B cell (primary cell): ENCODE measurements around the gene HMOX1. TPM values are rescaled to one million over a fixed set of nuclear protein-coding genes. Genes with fewer than 3 reads are reported as not detected.

Experiments used
- ATAC-seq: fragments of 200-7000 bp; cut with Tn5 transposase; one replicate; pipeline ENCODE4 v1.10.0; 2021; ENCODE audit warnings: low read depth, mild to moderate bottlenecking, moderate number of reproducible peaks, moderate library complexity
- CTCF ChIA-PET: fragments of 350-600 bp; sonication (Branson Sonifier 250); formaldehyde crosslinking; loops from one replicate; lab custom pipeline; 2021; ENCODE audit warnings: antibody characterized with exemption, inconsistent platforms; lab: Charles Lee
- POLR2A ChIA-PET: fragments of 350-600 bp; sonication (Branson Sonifier 250); formaldehyde crosslinking; loops from one replicate; lab custom pipeline; 2021; ENCODE audit warnings: antibody characterized with exemption; lab: Charles Lee
- DNase-seq: peaks from one replicate; pipeline ENCODE4 v3.0.0; 2013
- H2AFZ ChIP-seq: 2 replicates; pipeline ENCODE4 v1.6.1; 2012; ENCODE audit warnings: mild to moderate bottlenecking, low read depth, low read length; ENCODE audit not compliant: insufficient read depth, poor library complexity, severe bottlenecking
- H3K27ac ChIP-seq, 2 donors: 1 replicate in 1 of 2; 2 replicates in 1 of 2; pipeline ENCODE4 v1.5.1; 2012 to 2013; ENCODE audit warnings: low read length in 2 of 2, mild to moderate bottlenecking in 2 of 2, moderate library complexity in 1 of 2
- H3K27me3 ChIP-seq, 4 experiments: fragments of 200-600 bp in 1 of 4; sonication (generic) in 1 of 4; replicated peaks in 1 of 4; 1 replicate in 2 of 4; 2 replicates in 2 of 4; pipeline versions ENCODE4 v1.6.1 to v1.7.0; 2013 to 2016; ENCODE audit warnings: low read length in 3 of 4, mild to moderate bottlenecking in 2 of 4, mixed read lengths in 1 of 4, moderate library complexity in 1 of 4; ENCODE audit not compliant: insufficient read depth in 4 of 4, control insufficient read depth in 3 of 4; ENCODE audit errors: control extremely low read depth in 1 of 4
- H3K36me3 ChIP-seq, 2 experiments: replicated peaks in 1 of 2; 1 replicate in 1 of 2; 2 replicates in 1 of 2; pipeline versions ENCODE4 v1.6.1 to v1.7.1; 2013; ENCODE audit warnings: low read length in 1 of 2; ENCODE audit not compliant: insufficient read depth in 2 of 2, control insufficient read depth in 1 of 2; ENCODE audit errors: control extremely low read depth in 1 of 2, extremely low read depth in 1 of 2
- H3K4me1 ChIP-seq, 2 donors: fragments of 200-600 bp in 1 of 2; sonication (generic) in 1 of 2; 1 replicate in 1 of 2; 2 replicates in 1 of 2; pipeline versions ENCODE4 v1.5.1 to v1.6.1; 2013 to 2017; ENCODE audit warnings: low read length in 2 of 2; ENCODE audit not compliant: control insufficient read depth in 2 of 2, insufficient read depth in 2 of 2
- H3K4me2 ChIP-seq: replicated peaks from 2 replicates; pipeline ENCODE3; 2012; ENCODE audit warnings: mild to moderate bottlenecking, low read depth, low read length; ENCODE audit not compliant: poor library complexity, severe bottlenecking
- H3K4me3 ChIP-seq, 5 experiments: fragments of 200-600 bp in 1 of 5; sonication (generic) in 1 of 5; 1 replicate in 3 of 5; 2 replicates in 2 of 5; pipeline versions ENCODE4 v1.5.1 to v1.7.0; 2011 to 2016; ENCODE audit warnings: low read length in 4 of 5, mild to moderate bottlenecking in 4 of 5, low read depth in 2 of 5, control low read depth in 1 of 5, moderate library complexity in 1 of 5; ENCODE audit not compliant: insufficient read depth in 1 of 5; ENCODE audit errors: control extremely low read depth in 1 of 5, extremely low read depth in 1 of 5
- H3K79me2 ChIP-seq: fragments of 200-600 bp; sonication (generic); one replicate; pipeline ENCODE4 v1.6.0; 2016; ENCODE audit warnings: low read length; ENCODE audit not compliant: control insufficient read depth, insufficient read depth
- H3K9ac ChIP-seq: fragments of 200-600 bp; sonication (generic); 2 replicates; pipeline ENCODE4 v1.6.1; 2017; ENCODE audit warnings: mild to moderate bottlenecking, low read length, moderate library complexity
- H3K9me3 ChIP-seq, 3 donors: one replicate each; pipeline versions ENCODE4 v1.6.1 to v1.7.1; 2013; ENCODE audit warnings: low read length in 2 of 3; ENCODE audit not compliant: control insufficient read depth in 2 of 3, insufficient read depth in 1 of 3; ENCODE audit errors: control extremely low read depth in 1 of 3
- H4K20me1 ChIP-seq: 2 replicates; pipeline ENCODE4 v1.6.0; 2012; ENCODE audit warnings: mild to moderate bottlenecking, low read length; ENCODE audit not compliant: insufficient read depth, control insufficient read depth, poor library complexity, severe bottlenecking
- H3K27ac Mint-ChIP-seq: one replicate; pipeline ENCODE4 v1.8.0; 2021; ENCODE audit warnings: mixed read lengths
- H3K27me3 Mint-ChIP-seq: one replicate; pipeline ENCODE4 v1.8.0; 2021; ENCODE audit warnings: mixed read lengths
- H3K4me1 Mint-ChIP-seq: one replicate; pipeline ENCODE4 v1.8.0; 2021; ENCODE audit warnings: mixed read lengths
- H3K4me3 Mint-ChIP-seq: one replicate; pipeline ENCODE4 v1.8.0; 2021; ENCODE audit warnings: mixed read lengths
- H3K9me3 Mint-ChIP-seq: one replicate; pipeline ENCODE4 v1.8.0; 2022; ENCODE audit warnings: mixed read lengths; ENCODE audit not compliant: insufficient read depth
- CTCF ChIP-seq: fragments of 200-600 bp; IDR thresholded peaks from one replicate; pipeline ENCODE4 v1.8.0; 2022; ENCODE audit warnings: antibody characterized with exemption, mild to moderate bottlenecking
- EZH2 ChIP-seq: IDR thresholded peaks from 2 replicates; pipeline ENCODE4 v1.6.1; 2012; ENCODE audit warnings: borderline replicate concordance, low read depth, mild to moderate bottlenecking, moderate library complexity, low read length; ENCODE audit not compliant: insufficient read depth, poor library complexity, severe bottlenecking
- WGBS: methylation state at CpG from one replicate; pipeline ENCODE4 v1.1.5; 2013; ENCODE audit warnings: missing lambda C conversion rate; ENCODE audit not compliant: insufficient coverage; 5-methylcytosine and 5-hydroxymethylcytosine counted together
- intact Hi-C: fragments of 100-400 bp; cut with micrococcal nuclease; formaldehyde crosslinking; loops from one replicate; pipeline ENCODE4 v1.10.0; 2022
- polyA plus RNA-seq: library from polyadenylated mRNA; depleted of rRNA; stranded (reverse); fragments of >200 nt; gene quantifications from 2 replicates; pipeline ENCODE4 v1.2.3, GENCODE V29; 2012
- total RNA-seq, 2 donors: library from RNA; stranded (reverse); fragments of 120-200 nt in 1 of 2; gene quantifications; 1 replicate in 1 of 2; 2 replicates in 1 of 2; pipeline versions ENCODE4 v1.2.3 to v1.2.4, GENCODE V29; 2013 to 2022

HMOX1 gene
- total and polyA plus RNA-seq, 2 donors (not counting 1 experiment from before 2014, with no cell fraction given) = 9.4 to 21.9 TPM

DNA sequence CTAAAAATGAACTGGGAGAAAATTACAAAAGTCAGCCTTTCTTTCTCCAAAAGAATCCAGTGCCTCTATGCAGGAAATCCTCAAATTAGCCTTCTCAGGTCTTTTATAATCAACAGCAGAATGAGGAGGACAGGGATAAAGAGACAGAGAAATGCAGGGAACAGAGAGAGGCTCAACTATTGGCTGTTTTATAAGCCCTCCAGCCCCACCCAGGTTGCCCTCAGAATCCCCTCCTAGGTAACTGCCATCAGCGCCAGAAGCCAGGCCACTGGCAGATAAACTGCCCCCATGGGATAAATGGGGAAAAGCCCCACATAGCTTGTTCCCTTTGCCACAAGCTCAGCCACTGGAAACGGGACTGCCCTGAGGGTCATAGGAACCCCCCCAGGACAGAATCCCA, 10.9 kb upstream of the HMOX1 start:
- no peak overlapping the region for H2AFZ ChIP-seq
- H3K9ac ChIP-seq = no peak overlapping the region
- H3K4me3 ChIP-seq = no peak overlapping the region
- no peak overlapping the region for H3K4me2 ChIP-seq
- H3K27ac ChIP-seq = no peak overlapping the region
- H3K9me3 ChIP-seq = peaks cover 0 to 6% (median 0%) of the 10 kb centered on the region in 3 donors
- Mint-ChIP-seq H3K27me3 (no peaks in the 10 kb centered on the region), H3K9me3 (no peaks in the 10 kb centered on the region), H3K27ac (no peak overlapping the region), H3K4me3 (no peak overlapping the region), H3K4me1 (peaks cover 38% of the 10 kb centered on the region)
- H3K4me1 ChIP-seq = peaks cover 20 to 41% of the 10 kb centered on the region in 2 donors
- ATAC-seq (no peak), DNase-seq (no peak)
- CTCF ChIA-PET = interaction anchor here (2.5 to 3.7 kb wide), 2 partner anchors 12 to 41 kb away, joined by 10 to 21 read pairs; no protein-coding TSS in a partner anchor
- no peaks in the 10 kb centered on the region for H4K20me1 ChIP-seq
- 100% methylated on average over 1 of the region's 2 CpGs for WGBS
- intact Hi-C loops = no loop called here
- TF ChIP-seq EZH2 = no peak
- no peak for TF ChIP-seq CTCF
- H3K36me3 ChIP-seq = no peaks in the 10 kb centered on the region
- H3K27me3 ChIP-seq = no peaks in the 10 kb centered on the region
- no peaks in the 10 kb centered on the region for H3K79me2 ChIP-seq
- POLR2A ChIA-PET = no interaction called here

DNA sequence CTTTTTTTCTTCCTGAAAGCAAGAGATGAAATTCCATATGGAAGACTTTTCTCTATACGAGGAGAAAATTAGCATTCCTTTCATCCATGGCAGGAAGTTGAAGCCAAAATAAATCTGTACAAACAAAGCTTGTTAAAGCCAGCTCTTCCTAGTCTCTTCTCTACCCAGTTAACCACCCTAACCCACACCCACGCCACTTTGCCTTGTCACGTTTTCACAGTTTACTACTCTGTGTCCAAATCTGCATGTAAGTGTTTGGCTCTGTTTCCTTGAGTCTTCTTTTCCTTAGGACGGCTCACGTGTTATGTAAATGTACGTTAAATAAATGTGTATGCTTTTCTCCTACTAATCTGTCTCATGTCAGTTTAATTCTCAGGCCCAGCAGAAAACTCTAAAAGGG, 7.1 kb upstream of the HMOX1 start:
- Histone ChIP-seq H3K4me3 (no peak overlapping the region), H3K79me2 (no peaks in the 10 kb centered on the region), H3K4me2 (no peak overlapping the region), H4K20me1 (no peaks in the 10 kb centered on the region), H3K36me3 (no peaks in the 10 kb centered on the region), H3K4me1 (peaks cover 23 to 43% of the 10 kb centered on the region in 2 donors), H3K9me3 (peaks cover 0 to 6% (median 0%) of the 10 kb centered on the region in 3 donors), H3K27ac (no peak overlapping the region), H3K9ac (no peak overlapping the region), H2AFZ (no peak overlapping the region), H3K27me3 (no peaks in the 10 kb centered on the region)
- no peak for DNase-seq
- TF ChIP-seq EZH2 (no peak), CTCF (no peak)
- CTCF ChIA-PET = no interaction called here
- Mint-ChIP-seq H3K4me1 (peaks cover 38% of the 10 kb centered on the region), H3K9me3 (no peaks in the 10 kb centered on the region), H3K4me3 (no peak overlapping the region), H3K27me3 (no peaks in the 10 kb centered on the region), H3K27ac (no peak overlapping the region)
- intact Hi-C loops = no loop called here
- POLR2A ChIA-PET = interaction anchor here (0.5 to 2.9 kb wide), 3 partner anchors 15 to 26 kb away, joined by 3 to 20 read pairs (median 3); partner anchors contain the start of gene MCM5
- ATAC-seq = no peak
- WGBS = 100% methylated on average over 1 of the region's 6 CpGs
